ENCODE data around the gene NRG4. TPM values are rescaled to one million over a fixed set of nuclear protein-coding genes. Genes with fewer than 3 reads are reported as not detected.

The NRG4 gene
- total and polyA plus RNA-seq, 9 of the 15 experiments (the other 6 are each of a cell fraction or from before 2014, with no cell fraction given), result 0.33 to 2.5 (median 0.76) TPM

- no peak overlapping the region for H3K9ac ChIP-seq (ENCODE audit: insufficient read depth in 1 of 2, low read depth in 2 of 2, low read length in 2 of 2)
- H3K4me2 ChIP-seq (ENCODE audit: insufficient read depth, low read length), result no peak overlapping the region
- DNase-seq (ENCODE audit: extremely low read depth in 1 of 4, low spot score in 3 of 4), result no peak
- H4K20me1 ChIP-seq (replicated peaks; ENCODE audit: control insufficient read depth, insufficient read depth, low read length), result no peaks in the 10 kb centered on the region
- FAIRE-seq, result no peak
- H3K4me1 ChIP-seq (replicated peaks in 1 of 2; ENCODE audit: control insufficient read depth in 2 of 2, insufficient read depth in 2 of 2, low read length in 2 of 2), result no peaks in the 10 kb centered on the region
- WGBS (ENCODE audit: insufficient coverage, low coverage, missing lambda C conversion rate), result 46% methylated on average over 2 of the region's 2 CpGs
- intact Hi-C loops (cut with micrococcal nuclease), result no loop called here
- no peak for TF ChIP-seq TFAP4 (CRISPR knock-in tag; IDR thresholded peaks at IDR 0.05; ENCODE audit: borderline replicate concordance)
- no peak for TF ChIP-seq NR3C1 (CRISPR knock-in tag; IDR thresholded peaks at IDR 0.05)
- TF ChIP-seq ZNF121 (CRISPR knock-in tag; conservative IDR thresholded peaks at IDR 0.05), result 0 out of 2 replicates have a peak, but pooled peaks have one; percentile 24
- no peak for TF ChIP-seq MAX (CRISPR knock-in tag; IDR thresholded peaks at IDR 0.05)
- no peak for TF ChIP-seq PTBP1 (IDR thresholded peaks at IDR 0.05; ENCODE audit: low read depth, low read length)
- no peaks in the 10 kb centered on the region for H3K9me1 ChIP-seq (ENCODE audit: control insufficient read depth, insufficient read depth, low read length)
- in situ Hi-C loops (cut with MboI), result no loop called here
- no peak overlapping the region for H3K27ac ChIP-seq (ENCODE audit: extremely low read depth, low read depth, low read length)
- no TSS peak for BruUV-seq (replicated peaks)
- H3K4me3 ChIP-seq, result no peak overlapping the region
- no peaks in the 10 kb centered on the region for H3K36me3 ChIP-seq (ENCODE audit: control insufficient read depth, insufficient read depth, low read length)
- H3K79me2 ChIP-seq (ENCODE audit: control insufficient read depth, insufficient read depth, low read length), result no peaks in the 10 kb centered on the region
- ChIA-PET CTCF (ENCODE audit: low intra/inter-chr PET ratio) (no interaction called here), POLR2A (interaction anchor here (0.7 to 0.8 kb wide), 2 partner anchors 10 to 25 kb away, joined by 3 read pairs; no protein-coding TSS in a partner anchor)
- no peak overlapping the region for H2AFZ ChIP-seq (ENCODE audit: low read depth, low read length)
- H3K27me3 ChIP-seq (ENCODE audit: control insufficient read depth in 2 of 2, insufficient read depth in 2 of 2, low read length in 2 of 2), result peaks cover 0 to 4% of the 10 kb centered on the region in 2 experiments; a peak in 2 of 5 replicates
- H3K9me3 ChIP-seq (replicated peaks; ENCODE audit: control insufficient read depth, insufficient read depth, low read depth, low read length), result no peaks in the 10 kb centered on the region
- ATAC-seq, result no peak
Observed at GRCh38 chr15:75989045-75989444, 23.2 kb downstream of the NRG4 start.
